Fibroblast of lung (primary cell): Measurements from ENCODE around the gene RRAGD. TPM values are rescaled to one million over a fixed set of nuclear protein-coding genes. Genes with fewer than 3 reads are reported as not detected.
A peak's percentile ranks its signal among the peaks of the same experiment; 100 is the strongest.

Experiments
- DNase-seq, 2 donors: peaks; one replicate each; pipeline versions ENCODE4 v3.0.0 to v3.0.0-alpha.2; 2010; ENCODE audit warnings: low read depth in 2 of 2
- H2AFZ ChIP-seq: 2 replicates; pipeline ENCODE4 v1.5.1; 2012; ENCODE audit warnings: low read length, control low read depth, inconsistent platforms
- H3K27ac ChIP-seq: 2 replicates; pipeline ENCODE4 v1.5.1; 2011; ENCODE audit warnings: low read length, control low read depth; ENCODE audit not compliant: insufficient read depth
- H3K27me3 ChIP-seq: 2 replicates; pipeline ENCODE4 v1.5.1; 2011; ENCODE audit warnings: mild to moderate bottlenecking, low read length; ENCODE audit not compliant: control insufficient read depth, insufficient read depth
- H3K36me3 ChIP-seq: 2 replicates; pipeline ENCODE4 v1.5.1; 2011; ENCODE audit warnings: low read length; ENCODE audit not compliant: control insufficient read depth, insufficient read depth
- H3K4me1 ChIP-seq: 2 replicates; pipeline ENCODE4 v1.5.1; 2011; ENCODE audit warnings: low read length; ENCODE audit not compliant: control insufficient read depth, insufficient read depth; ENCODE audit errors: extremely low read depth
- H3K4me2 ChIP-seq: 2 replicates; pipeline ENCODE4 v1.5.1; 2011; ENCODE audit warnings: low read length, control low read depth; ENCODE audit not compliant: insufficient read depth; ENCODE audit errors: extremely low read depth
- H3K4me3 ChIP-seq, 4 experiments: fragments of 200-600 bp in 1 of 4; sonication (generic) in 1 of 4; replicated peaks in 1 of 4; 2 replicates each; pipeline ENCODE4 v1.5.1; 2011 to 2016; ENCODE audit warnings: low read length in 4 of 4, low read depth in 3 of 4, mild to moderate bottlenecking in 3 of 4, control low read depth in 2 of 4, inconsistent platforms in 1 of 4, mixed read lengths in 1 of 4; ENCODE audit not compliant: insufficient read depth in 1 of 4; ENCODE audit errors: control extremely low read depth in 1 of 4
- H3K79me2 ChIP-seq: 2 replicates; pipeline ENCODE4 v1.5.1; 2012; ENCODE audit warnings: mild to moderate bottlenecking, low read length, inconsistent platforms; ENCODE audit not compliant: control insufficient read depth, insufficient read depth
- H3K9ac ChIP-seq: 2 replicates; pipeline ENCODE4 v1.5.1; 2011; ENCODE audit warnings: mild to moderate bottlenecking, low read length, control low read depth; ENCODE audit not compliant: insufficient read depth
- H3K9me3 ChIP-seq: 2 replicates; pipeline ENCODE4 v1.5.1; 2012; ENCODE audit warnings: low read depth, low read length; ENCODE audit not compliant: control insufficient read depth, insufficient read depth
- H4K20me1 ChIP-seq: 2 replicates; pipeline ENCODE4 v1.5.1; 2011; ENCODE audit warnings: low read length; ENCODE audit not compliant: control insufficient read depth, insufficient read depth; ENCODE audit errors: extremely low read depth
- EZH2 ChIP-seq: IDR thresholded peaks from 2 replicates; pipeline ENCODE4 v1.5.1; 2012; ENCODE audit warnings: low read length, control low read depth, mild to moderate bottlenecking; ENCODE audit errors: missing control alignments
- polyA plus RNA-seq, 2 donors: library from polyadenylated mRNA; depleted of rRNA in 1 of 2; stranded (reverse) in 1 of 2; unstranded in 1 of 2; fragments of >200 nt; gene quantifications; 2 replicates each; pipeline ENCODE4 v1.2.1, GENCODE V29; 2011 to 2012; ENCODE audit warnings: missing spikeins in 1 of 2
- total RNA-seq: library from RNA; depleted of rRNA; stranded (reverse); fragments of >200 nt; gene quantifications from 2 replicates; pipeline ENCODE4 v1.2.1, GENCODE V29; 2014
- TF ChIP-seq, protein P1 (sequence below), 2 donors: IDR thresholded peaks in 1 of 2; conservative IDR thresholded peaks in 1 of 2; 1 replicate in 1 of 2; 2 replicates in 1 of 2; pipeline ENCODE4 v1.5.1; 2011 to 2012; ENCODE audit warnings: low read length in 2 of 2, control low read depth in 1 of 2, inconsistent platforms in 1 of 2, low read depth in 1 of 2, mild to moderate bottlenecking in 1 of 2

RRAGD gene
- total and polyA plus RNA-seq, 2 donors (not counting 1 experiment from before 2014, with no cell fraction given), result 0.07 to 1.8 TPM

GRCh38 chr6:89413006-89413400, 930 bp upstream of the RRAGD start:
- H3K9me3 ChIP-seq, result no peaks in the 10 kb centered on the region
- H3K36me3 ChIP-seq, result no peaks in the 10 kb centered on the region
- H3K4me3 ChIP-seq, result peak overlapping the region in 1 of 4 experiments; percentile 52
- H3K27me3 ChIP-seq, result peaks cover 33% of the 10 kb centered on the region
- no peaks in the 10 kb centered on the region for H3K79me2 ChIP-seq
- H3K9ac ChIP-seq, result no peak overlapping the region
- H3K4me2 ChIP-seq, result no peak overlapping the region
- DNase-seq, result no peak
- H3K27ac ChIP-seq, result no peak overlapping the region
- H4K20me1 ChIP-seq, result no peaks in the 10 kb centered on the region
- no peaks in the 10 kb centered on the region for H3K4me1 ChIP-seq
- no peak overlapping the region for H2AFZ ChIP-seq
- TF ChIP-seq, protein P1, sequence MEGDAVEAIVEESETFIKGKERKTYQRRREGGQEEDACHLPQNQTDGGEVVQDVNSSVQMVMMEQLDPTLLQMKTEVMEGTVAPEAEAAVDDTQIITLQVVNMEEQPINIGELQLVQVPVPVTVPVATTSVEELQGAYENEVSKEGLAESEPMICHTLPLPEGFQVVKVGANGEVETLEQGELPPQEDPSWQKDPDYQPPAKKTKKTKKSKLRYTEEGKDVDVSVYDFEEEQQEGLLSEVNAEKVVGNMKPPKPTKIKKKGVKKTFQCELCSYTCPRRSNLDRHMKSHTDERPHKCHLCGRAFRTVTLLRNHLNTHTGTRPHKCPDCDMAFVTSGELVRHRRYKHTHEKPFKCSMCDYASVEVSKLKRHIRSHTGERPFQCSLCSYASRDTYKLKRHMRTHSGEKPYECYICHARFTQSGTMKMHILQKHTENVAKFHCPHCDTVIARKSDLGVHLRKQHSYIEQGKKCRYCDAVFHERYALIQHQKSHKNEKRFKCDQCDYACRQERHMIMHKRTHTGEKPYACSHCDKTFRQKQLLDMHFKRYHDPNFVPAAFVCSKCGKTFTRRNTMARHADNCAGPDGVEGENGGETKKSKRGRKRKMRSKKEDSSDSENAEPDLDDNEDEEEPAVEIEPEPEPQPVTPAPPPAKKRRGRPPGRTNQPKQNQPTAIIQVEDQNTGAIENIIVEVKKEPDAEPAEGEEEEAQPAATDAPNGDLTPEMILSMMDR (conservative IDR thresholded peaks at IDR 0.05 in 1 of 2, IDR thresholded peaks at IDR 0.05 in 1 of 2; ENCODE audit: low read depth in 1 of 2, low read length in 2 of 2), result no peak
- no peak for TF ChIP-seq EZH2

GRCh38 chr6:89411145-89412070, 665 bp downstream of the RRAGD start:
- no peak overlapping the region for H3K27ac ChIP-seq
- H3K36me3 ChIP-seq, result no peaks in the 10 kb centered on the region
- peak overlapping the region; percentile 11 to 52 (median 18) for H3K4me3 ChIP-seq
- no peaks in the 10 kb centered on the region for H3K9me3 ChIP-seq
- no peaks in the 10 kb centered on the region for H3K79me2 ChIP-seq
- TF ChIP-seq EZH2, result peak; percentile 84
- TF ChIP-seq, protein P1 (conservative IDR thresholded peaks at IDR 0.05 in 1 of 2, IDR thresholded peaks at IDR 0.05 in 1 of 2; ENCODE audit: low read depth in 1 of 2, low read length in 2 of 2), result no peak
- H3K9ac ChIP-seq, result no peak overlapping the region
- peaks cover 33% of the 10 kb centered on the region for H3K27me3 ChIP-seq
- peak overlapping the region; percentile 9 for H2AFZ ChIP-seq
- H3K4me1 ChIP-seq, result no peaks in the 10 kb centered on the region
- no peaks in the 10 kb centered on the region for H4K20me1 ChIP-seq
- DNase-seq, result no peak
- peak overlapping the region; percentile 44 for H3K4me2 ChIP-seq

- Histone ChIP-seq H4K20me1 (no peaks in the 10 kb centered on the region), H2AFZ (no peak overlapping the region), H3K4me1 (no peaks in the 10 kb centered on the region), H3K27ac (no peak overlapping the region), H3K9ac (no peak overlapping the region), H3K27me3 (peaks cover 33% of the 10 kb centered on the region), H3K9me3 (no peaks in the 10 kb centered on the region), H3K79me2 (no peaks in the 10 kb centered on the region), H3K36me3 (no peaks in the 10 kb centered on the region), H3K4me3 (no peak overlapping the region), H3K4me2 (no peak overlapping the region)
- no peak for DNase-seq
- TF ChIP-seq EZH2, result no peak
- TF ChIP-seq, protein P1 (conservative IDR thresholded peaks at IDR 0.05 in 1 of 2, IDR thresholded peaks at IDR 0.05 in 1 of 2; ENCODE audit: low read depth in 1 of 2, low read length in 2 of 2), result no peak
These were observed 1.3 kb downstream of the RRAGD start for GRCh38 chr6:89410788-89411144.
